Natural killer cell (primary cell): Measurements from ENCODE around the gene FGGY. TPM values are rescaled to one million over a fixed set of nuclear protein-coding genes. Genes with fewer than 3 reads are reported as not detected.

Source experiments
- ATAC-seq, 3 donors: fragments of 150-1000 bp in 2 of 3; fragments of 200-7000 bp in 1 of 3; cut with Tn5 transposase; 1 replicate in 1 of 3; 2 replicates in 2 of 3; pipeline ENCODE4 v1.10.0; 2021; ENCODE audit warnings: mild to moderate bottlenecking in 2 of 3, moderate library complexity in 2 of 3
- DNase-seq, 2 donors: peaks; one replicate each; pipeline versions ENCODE4 v3.0.0 to v3.0.0-alpha.2; 2013 to 2021; ENCODE audit warnings: mixed read lengths in 1 of 2
- H3K27ac ChIP-seq: one replicate; pipeline ENCODE4 v1.5.1; 2013; ENCODE audit warnings: mild to moderate bottlenecking, low read length
- H3K27me3 ChIP-seq: one replicate; pipeline ENCODE4 v1.6.1; 2013; ENCODE audit warnings: low read length; ENCODE audit not compliant: control insufficient read depth, insufficient read depth
- H3K36me3 ChIP-seq: one replicate; pipeline ENCODE4 v1.6.1; 2013; ENCODE audit warnings: low read length; ENCODE audit not compliant: control insufficient read depth, insufficient read depth
- H3K4me1 ChIP-seq: one replicate; pipeline ENCODE4 v1.6.1; 2013; ENCODE audit warnings: low read length; ENCODE audit not compliant: control insufficient read depth, insufficient read depth
- H3K4me3 ChIP-seq: one replicate; pipeline ENCODE4 v1.5.1; 2013; ENCODE audit warnings: low read length
- H3K9me3 ChIP-seq: one replicate; pipeline ENCODE4 v1.6.1; 2013; ENCODE audit warnings: low read length; ENCODE audit not compliant: control insufficient read depth, insufficient read depth
- H3K27ac Mint-ChIP-seq, 2 donors: one replicate each; pipeline ENCODE4 v1.8.0; 2022; ENCODE audit warnings: mild to moderate bottlenecking in 2 of 2, mixed read lengths in 2 of 2, moderate library complexity in 1 of 2
- H3K27me3 Mint-ChIP-seq, 2 donors: one replicate each; pipeline ENCODE4 v1.8.0; 2022; ENCODE audit warnings: low read depth in 2 of 2, mixed read lengths in 2 of 2
- H3K36me3 Mint-ChIP-seq: one replicate; pipeline ENCODE4 v1.8.0; 2022; ENCODE audit warnings: mixed read lengths
- H3K4me1 Mint-ChIP-seq, 2 donors: one replicate each; pipeline ENCODE4 v1.8.0; 2022; ENCODE audit warnings: mixed read lengths in 2 of 2
- H3K4me3 Mint-ChIP-seq: one replicate; pipeline ENCODE4 v1.8.0; 2022; ENCODE audit warnings: mild to moderate bottlenecking, moderate library complexity, mixed read lengths
- H3K9me3 Mint-ChIP-seq, 2 donors: one replicate each; pipeline ENCODE4 v1.8.0; 2022; ENCODE audit warnings: mixed read lengths in 2 of 2
- CTCF ChIP-seq: fragments of 200-600 bp; IDR thresholded peaks from one replicate; pipeline ENCODE4 v1.8.0; 2022; ENCODE audit warnings: antibody characterized with exemption
- WGBS: methylation state at CpG from one replicate; pipeline ENCODE4 v1.1.7; 2013; ENCODE audit warnings: missing lambda C conversion rate; ENCODE audit not compliant: insufficient coverage; 5-methylcytosine and 5-hydroxymethylcytosine counted together
- intact Hi-C: fragments of 100-400 bp; cut with micrococcal nuclease; formaldehyde crosslinking; loops from one replicate; pipeline ENCODE4 v1.14.2; 2022
- total RNA-seq, 4 donors: library from RNA; stranded (reverse); fragments of 120-200 nt in 1 of 4; gene quantifications; one replicate each; pipeline versions ENCODE4 v1.2.3 to v1.2.4, GENCODE V29; 2013 to 2022

FGGY gene
- total RNA-seq, 3 donors from 2014 or later (not counting 1 experiment from before 2014, with no cell fraction given), result 21.8 to 31.5 (median 21.8) TPM

- no peak overlapping the region for H3K4me3 ChIP-seq
- intact Hi-C loops, result loop anchor here (2.0 kb wide), 1 partner anchor 21 kb away; the partner anchor contains the start of gene FGGY
- peaks cover 29% of the 10 kb centered on the region for H3K4me1 ChIP-seq
- Mint-ChIP-seq H3K4me3 (peak overlapping the region; percentile 87), H3K27me3 (peaks cover 4 to 7% of the 10 kb centered on the region in 2 donors), H3K4me1 (peaks cover 65 to 66% of the 10 kb centered on the region in 2 donors), H3K36me3 (no peaks in the 10 kb centered on the region), H3K27ac (peak overlapping the region; percentile 77 to 93), H3K9me3 (no peaks in the 10 kb centered on the region)
- no peak for TF ChIP-seq CTCF
- no peaks in the 10 kb centered on the region for H3K36me3 ChIP-seq
- DNase-seq, result no peak
- WGBS, result 93% methylated on average over 2 of the region's 3 CpGs
- H3K27me3 ChIP-seq, result no peaks in the 10 kb centered on the region
- no peak for ATAC-seq
- no peaks in the 10 kb centered on the region for H3K9me3 ChIP-seq
- no peak overlapping the region for H3K27ac ChIP-seq
Measured at GRCh38 chr1:59317343-59317742, 20.4 kb downstream of the FGGY start.

- Mint-ChIP-seq H3K4me3 (peak overlapping the region; percentile 87), H3K27me3 (peaks cover 4 to 7% of the 10 kb centered on the region in 2 donors), H3K36me3 (no peaks in the 10 kb centered on the region), H3K27ac (peak overlapping the region; percentile 77 to 93), H3K4me1 (peaks cover 62 to 65% of the 10 kb centered on the region in 2 donors), H3K9me3 (no peaks in the 10 kb centered on the region)
- ATAC-seq (no peak), DNase-seq (no peak)
- H3K27ac ChIP-seq, result no peak overlapping the region
- H3K36me3 ChIP-seq, result no peaks in the 10 kb centered on the region
- H3K27me3 ChIP-seq, result no peaks in the 10 kb centered on the region
- WGBS, result 96% methylated on average over 1 of the region's 2 CpGs
- no peaks in the 10 kb centered on the region for H3K9me3 ChIP-seq
- intact Hi-C loops, result loop anchor here (2.0 kb wide), 1 partner anchor 21 kb away; the partner anchor contains the start of gene FGGY
- no peak for TF ChIP-seq CTCF
- peaks cover 29% of the 10 kb centered on the region for H3K4me1 ChIP-seq
- H3K4me3 ChIP-seq, result no peak overlapping the region
Measured at GRCh38 chr1:59317780-59318179, 20.9 kb downstream of the FGGY start.

GRCh38 chr1:59318271-59318860, 21.5 kb downstream of the FGGY start:
- WGBS, result 97% methylated on average over 6 of the region's 6 CpGs
- peaks cover 29% of the 10 kb centered on the region for H3K4me1 ChIP-seq
- TF ChIP-seq CTCF, result no peak
- no peak for DNase-seq
- no peak overlapping the region for H3K27ac ChIP-seq
- Mint-ChIP-seq H3K4me1 (peaks cover 62 to 65% of the 10 kb centered on the region in 2 donors), H3K4me3 (no peak overlapping the region), H3K27me3 (peaks cover 4 to 7% of the 10 kb centered on the region in 2 donors), H3K27ac (no peak overlapping the region), H3K9me3 (no peaks in the 10 kb centered on the region), H3K36me3 (no peaks in the 10 kb centered on the region)
- H3K4me3 ChIP-seq, result no peak overlapping the region
- intact Hi-C loops, result no loop called here
- ATAC-seq, result no peak
- H3K36me3 ChIP-seq, result no peaks in the 10 kb centered on the region
- no peaks in the 10 kb centered on the region for H3K9me3 ChIP-seq
- H3K27me3 ChIP-seq, result no peaks in the 10 kb centered on the region

- Mint-ChIP-seq H3K4me3 (no peak overlapping the region), H3K27me3 (peaks cover 4 to 7% of the 10 kb centered on the region in 2 donors), H3K9me3 (no peaks in the 10 kb centered on the region), H3K4me1 (peaks cover 32 to 34% of the 10 kb centered on the region in 2 donors), H3K27ac (no peak overlapping the region), H3K36me3 (no peaks in the 10 kb centered on the region)
- no peak for ATAC-seq
- 97% methylated on average over 4 of the region's 4 CpGs for WGBS
- no peaks in the 10 kb centered on the region for H3K27me3 ChIP-seq
- peaks cover 15% of the 10 kb centered on the region for H3K4me1 ChIP-seq
- no peak overlapping the region for H3K27ac ChIP-seq
- intact Hi-C loops, result no loop called here
- no peaks in the 10 kb centered on the region for H3K9me3 ChIP-seq
- no peak overlapping the region for H3K4me3 ChIP-seq
- no peak for DNase-seq
- TF ChIP-seq CTCF, result no peak
- H3K36me3 ChIP-seq, result no peaks in the 10 kb centered on the region
Measured at GRCh38 chr1:59322394-59322793, 25.5 kb downstream of the FGGY start.
